Coronary artery (tissue), 2 donors: ENCODE measurements around the gene FAM187B.

Experiments used
- DNase-seq: peaks from one replicate; pipeline ENCODE4 v3.0.0-alpha.2; 2017; ENCODE audit warnings: low spot score
- H3K27ac ChIP-seq, 2 donors: fragments of 200-600 bp; sonication (generic); one replicate each; pipeline ENCODE4 v1.5.1; 2016 to 2019
- H3K4me3 ChIP-seq: fragments of 200-600 bp; sonication (generic); 2 replicates; pipeline ENCODE4 v1.5.1; 2016; ENCODE audit warnings: mild to moderate bottlenecking, moderate library complexity
- TF ChIP-seq, protein P1 (sequence below): fragments of 200-600 bp; sonication (generic); IDR thresholded peaks from one replicate; pipeline ENCODE4 v1.5.1; 2019; ENCODE audit warnings: antibody characterized with exemption

Gene FAM187B

DNA sequence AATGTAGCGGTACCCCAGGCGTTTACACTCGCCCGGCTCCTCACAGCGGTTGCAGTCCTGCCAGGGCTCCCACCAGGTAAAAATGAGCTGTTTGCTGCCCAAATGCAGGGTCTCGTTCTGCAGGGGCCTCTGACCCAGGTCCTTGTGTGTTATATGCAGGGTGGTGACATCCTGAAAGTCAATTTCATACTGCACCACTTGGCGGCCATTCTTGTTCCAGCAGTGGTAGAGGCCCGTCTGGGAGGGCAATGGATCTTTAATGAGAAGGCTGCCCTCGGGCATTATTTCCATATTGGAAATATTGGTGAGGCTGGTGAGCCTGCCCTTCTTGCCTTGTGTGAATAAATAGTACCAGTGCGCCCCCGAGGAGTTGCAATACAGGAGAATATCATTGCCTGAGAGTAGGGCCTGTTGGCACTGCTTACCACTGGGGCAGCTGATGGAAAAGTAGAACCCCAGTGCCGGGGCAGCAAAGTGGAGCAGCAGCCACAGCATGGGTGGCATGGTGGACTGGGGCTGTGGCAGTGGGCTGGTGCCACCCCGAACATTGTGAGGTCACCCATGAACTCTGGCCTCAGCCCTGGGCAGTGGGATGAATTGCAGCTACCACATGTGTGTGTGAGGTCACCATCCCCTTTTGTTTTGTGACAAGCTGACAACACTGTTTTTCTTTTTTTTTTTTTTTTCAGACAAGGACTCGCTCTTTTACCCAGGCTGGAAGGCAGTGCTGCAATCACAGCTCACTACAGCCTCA is at the start of gene FAM187B:
FAM187B (minus strand) TSS at position 563 of the 754 bp plus-strand sequence; CDS start at position 504, 59 bp downstream.
- no peak within 1 kb of the TSS for H3K27ac ChIP-seq
- peak; percentile 53 for DNase-seq
- TF ChIP-seq, protein P1, sequence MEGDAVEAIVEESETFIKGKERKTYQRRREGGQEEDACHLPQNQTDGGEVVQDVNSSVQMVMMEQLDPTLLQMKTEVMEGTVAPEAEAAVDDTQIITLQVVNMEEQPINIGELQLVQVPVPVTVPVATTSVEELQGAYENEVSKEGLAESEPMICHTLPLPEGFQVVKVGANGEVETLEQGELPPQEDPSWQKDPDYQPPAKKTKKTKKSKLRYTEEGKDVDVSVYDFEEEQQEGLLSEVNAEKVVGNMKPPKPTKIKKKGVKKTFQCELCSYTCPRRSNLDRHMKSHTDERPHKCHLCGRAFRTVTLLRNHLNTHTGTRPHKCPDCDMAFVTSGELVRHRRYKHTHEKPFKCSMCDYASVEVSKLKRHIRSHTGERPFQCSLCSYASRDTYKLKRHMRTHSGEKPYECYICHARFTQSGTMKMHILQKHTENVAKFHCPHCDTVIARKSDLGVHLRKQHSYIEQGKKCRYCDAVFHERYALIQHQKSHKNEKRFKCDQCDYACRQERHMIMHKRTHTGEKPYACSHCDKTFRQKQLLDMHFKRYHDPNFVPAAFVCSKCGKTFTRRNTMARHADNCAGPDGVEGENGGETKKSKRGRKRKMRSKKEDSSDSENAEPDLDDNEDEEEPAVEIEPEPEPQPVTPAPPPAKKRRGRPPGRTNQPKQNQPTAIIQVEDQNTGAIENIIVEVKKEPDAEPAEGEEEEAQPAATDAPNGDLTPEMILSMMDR: no peak
- no peak within 1 kb of the TSS for H3K4me3 ChIP-seq

DNA sequence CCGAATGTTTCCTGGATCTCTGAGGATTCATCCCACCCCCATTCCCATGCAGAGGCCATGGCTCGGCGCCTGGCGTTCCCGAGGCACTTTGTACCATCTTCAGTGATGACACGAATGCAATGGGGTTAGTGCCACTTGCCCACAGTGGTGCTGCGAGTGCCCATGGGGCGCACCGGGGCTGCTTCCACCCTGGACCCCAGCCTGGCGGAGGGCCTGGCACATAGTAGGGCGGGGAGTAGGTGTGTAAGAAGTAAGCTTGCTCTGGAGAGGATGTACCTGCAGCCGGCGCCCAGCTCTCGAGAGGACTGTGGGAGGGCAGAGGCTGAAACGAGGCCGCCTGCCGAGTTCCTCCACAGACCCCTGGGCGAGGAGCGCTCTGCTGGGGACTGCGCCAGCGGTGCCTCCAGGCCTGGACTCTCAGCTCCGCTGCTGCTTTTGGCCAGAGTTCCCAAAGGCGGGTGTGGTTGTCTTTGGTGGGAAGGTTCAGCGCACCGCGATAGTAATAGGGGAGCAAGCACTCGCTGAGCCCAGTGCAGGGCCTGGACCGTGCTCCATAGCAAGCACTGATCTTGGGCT is 48.3 kb upstream of the FAM187B start:
- DNase-seq: no peak
- TF ChIP-seq, protein P1: no peak
- Histone ChIP-seq H3K27ac (no peak overlapping the region), H3K4me3 (no peak overlapping the region)

DNA sequence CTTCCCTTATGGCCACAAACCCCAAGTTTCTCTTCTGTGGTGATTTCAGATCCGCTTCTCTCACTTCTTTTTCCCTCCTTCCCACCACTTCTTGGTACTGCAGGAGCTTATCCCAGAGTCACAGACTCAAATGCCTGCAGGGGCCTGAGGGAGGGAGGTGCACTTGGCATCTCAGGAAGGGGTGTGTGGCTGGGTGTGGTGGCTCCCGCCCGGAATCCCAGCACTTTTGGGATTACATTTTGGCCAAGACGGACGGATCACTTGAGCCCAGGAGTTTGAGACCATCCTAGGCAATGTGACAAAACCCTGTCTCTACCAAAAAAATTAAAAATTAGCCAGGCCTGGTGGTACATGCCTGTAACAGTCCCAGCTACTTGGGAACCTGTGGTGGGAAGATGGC is 45.8 kb upstream of the FAM187B start:
- Histone ChIP-seq H3K4me3 (no peak overlapping the region), H3K27ac (no peak overlapping the region)
- TF ChIP-seq, protein P1: no peak
- DNase-seq: no peak

DNA sequence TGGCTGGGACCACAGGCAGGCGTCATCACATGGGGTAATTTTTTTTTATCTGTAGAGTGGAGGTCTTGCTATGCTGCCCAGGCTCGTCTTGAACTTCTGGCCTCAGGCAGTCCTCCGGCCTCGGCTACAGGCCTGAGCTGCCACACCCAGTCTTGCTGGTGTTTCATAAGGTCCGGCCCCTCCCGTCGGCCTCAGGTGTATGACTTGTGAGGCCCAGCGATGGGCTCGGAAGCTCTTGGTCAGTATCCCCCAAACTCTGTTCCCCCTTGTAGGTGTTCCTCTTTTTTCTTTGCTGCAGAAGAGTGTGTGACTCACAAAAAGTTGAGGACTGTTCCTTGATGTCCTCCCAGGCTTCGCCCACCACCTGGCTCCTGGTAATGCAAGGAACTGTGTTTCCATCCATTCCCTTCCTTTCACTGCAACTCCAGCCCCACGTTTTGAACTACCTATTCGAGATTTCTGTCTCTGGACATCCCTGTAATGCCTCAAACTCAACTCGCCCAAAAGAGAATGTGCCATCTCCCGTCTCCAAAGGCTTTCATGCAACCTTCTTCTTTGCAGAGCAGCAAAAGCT is 45.2 kb upstream of the FAM187B start:
- H3K27ac ChIP-seq: no peak overlapping the region
- TF ChIP-seq, protein P1: no peak
- no peak for DNase-seq

GRCh38 chr19:35272954-35273649 is 44.6 kb upstream of the FAM187B start:
- TF ChIP-seq, protein P1: no peak
- no peak overlapping the region for H3K4me3 ChIP-seq
- no peak for DNase-seq
- H3K27ac ChIP-seq: no peak overlapping the region

More for the DNA sequence above, 45.2 kb upstream of the FAM187B start:
- no peak overlapping the region for H3K4me3 ChIP-seq

- TF ChIP-seq, protein P1: no peak
- H3K4me3 ChIP-seq: no peak overlapping the region
- no peak overlapping the region for H3K27ac ChIP-seq
- no peak for DNase-seq
Measured at GRCh38 chr19:35272122-35272719, 43.7 kb upstream of the FAM187B start.
